ENCODE data around the gene NUDT16L1. TPM values are rescaled to one million over a fixed set of nuclear protein-coding genes. Genes with fewer than 3 reads are reported as not detected.

Gene NUDT16L1
- total RNA-seq, 1 donor = 15.4 TPM

DNA sequence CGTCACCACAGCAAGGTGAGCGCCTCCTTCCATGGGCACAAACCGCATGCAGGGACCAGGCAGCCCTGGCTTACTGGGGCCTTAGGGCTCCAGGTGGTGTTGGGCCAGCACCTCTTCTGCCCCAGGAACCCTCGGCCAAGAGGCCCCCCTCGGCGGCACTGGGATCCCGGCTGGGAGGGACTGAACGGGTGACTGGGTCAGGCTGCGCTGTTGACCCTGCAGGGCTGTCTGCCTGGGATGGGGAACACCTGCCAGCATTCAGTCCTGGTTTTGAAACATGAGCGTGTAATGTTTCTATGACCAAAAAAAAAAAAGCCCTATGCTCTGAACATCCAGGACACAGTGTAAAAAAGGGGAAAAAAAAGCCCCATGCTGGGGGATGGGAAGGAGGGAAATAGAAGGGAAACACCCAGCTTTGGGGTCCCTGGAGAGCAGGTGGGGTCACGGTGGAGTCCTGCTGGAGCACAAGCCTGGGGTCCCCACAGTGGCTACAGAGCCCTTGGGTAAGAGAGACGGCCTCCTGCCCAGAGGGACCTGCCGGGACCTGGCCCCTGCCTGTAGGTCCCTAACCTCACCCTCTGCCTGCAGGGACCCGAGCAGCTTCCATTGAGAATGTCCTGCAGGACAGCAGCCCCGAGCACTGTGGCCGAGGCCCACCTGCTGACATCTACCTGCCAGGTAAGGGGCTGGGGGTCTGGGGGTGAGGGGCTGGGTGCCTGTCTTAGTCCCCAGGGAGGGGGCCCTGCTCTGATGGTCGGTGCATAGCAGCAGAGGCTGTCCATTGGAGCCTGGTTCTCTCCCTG lies 9.9 kb upstream of the NUDT16L1 start:
- no peak for DNase-seq (ENCODE audit: low read depth)
- TF ChIP-seq, protein P1, sequence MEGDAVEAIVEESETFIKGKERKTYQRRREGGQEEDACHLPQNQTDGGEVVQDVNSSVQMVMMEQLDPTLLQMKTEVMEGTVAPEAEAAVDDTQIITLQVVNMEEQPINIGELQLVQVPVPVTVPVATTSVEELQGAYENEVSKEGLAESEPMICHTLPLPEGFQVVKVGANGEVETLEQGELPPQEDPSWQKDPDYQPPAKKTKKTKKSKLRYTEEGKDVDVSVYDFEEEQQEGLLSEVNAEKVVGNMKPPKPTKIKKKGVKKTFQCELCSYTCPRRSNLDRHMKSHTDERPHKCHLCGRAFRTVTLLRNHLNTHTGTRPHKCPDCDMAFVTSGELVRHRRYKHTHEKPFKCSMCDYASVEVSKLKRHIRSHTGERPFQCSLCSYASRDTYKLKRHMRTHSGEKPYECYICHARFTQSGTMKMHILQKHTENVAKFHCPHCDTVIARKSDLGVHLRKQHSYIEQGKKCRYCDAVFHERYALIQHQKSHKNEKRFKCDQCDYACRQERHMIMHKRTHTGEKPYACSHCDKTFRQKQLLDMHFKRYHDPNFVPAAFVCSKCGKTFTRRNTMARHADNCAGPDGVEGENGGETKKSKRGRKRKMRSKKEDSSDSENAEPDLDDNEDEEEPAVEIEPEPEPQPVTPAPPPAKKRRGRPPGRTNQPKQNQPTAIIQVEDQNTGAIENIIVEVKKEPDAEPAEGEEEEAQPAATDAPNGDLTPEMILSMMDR (IDR thresholded peaks at IDR 0.05; ENCODE audit: insufficient read depth, low read length) = no peak
- no peak overlapping the region for H3K4me3 ChIP-seq (ENCODE audit: low read depth, low read length)

DNA sequence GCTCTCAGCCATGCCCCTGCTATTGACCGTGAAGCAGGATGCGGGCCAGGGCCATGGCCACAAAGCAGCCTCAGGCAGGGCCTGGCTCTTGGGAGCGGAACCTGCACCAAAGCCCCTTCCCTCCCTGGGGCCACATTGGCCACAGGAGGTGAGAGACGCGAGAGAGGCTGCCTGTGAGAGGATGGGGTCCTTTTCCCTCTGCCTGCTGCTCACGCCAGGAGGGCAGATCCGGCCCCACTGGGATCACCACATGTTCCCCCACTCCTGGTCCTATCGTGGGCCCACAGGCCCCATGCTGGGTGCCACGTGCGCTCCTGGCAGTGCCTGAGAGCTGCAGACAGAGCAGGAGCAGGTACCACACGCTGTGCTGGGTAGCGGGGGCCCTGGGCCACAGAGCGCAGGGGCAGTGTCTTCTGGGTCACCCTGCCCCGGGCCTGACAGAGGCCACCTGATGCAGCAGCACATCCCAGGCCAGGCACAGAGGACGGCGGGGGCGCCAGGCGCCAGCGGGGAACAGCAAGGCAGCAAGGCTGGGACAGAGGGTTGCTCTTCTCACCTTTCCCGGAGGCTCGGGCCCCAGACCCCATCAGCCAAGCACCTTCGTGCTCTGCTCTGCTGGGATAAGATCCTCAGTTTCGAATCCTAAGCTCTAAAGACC lies 9.2 kb upstream of the NUDT16L1 start:
- TF ChIP-seq, protein P1 (IDR thresholded peaks at IDR 0.05; ENCODE audit: insufficient read depth, low read length) = no peak
- H3K4me3 ChIP-seq (ENCODE audit: low read depth, low read length) = no peak overlapping the region
- no peak for DNase-seq (ENCODE audit: low read depth)

DNA sequence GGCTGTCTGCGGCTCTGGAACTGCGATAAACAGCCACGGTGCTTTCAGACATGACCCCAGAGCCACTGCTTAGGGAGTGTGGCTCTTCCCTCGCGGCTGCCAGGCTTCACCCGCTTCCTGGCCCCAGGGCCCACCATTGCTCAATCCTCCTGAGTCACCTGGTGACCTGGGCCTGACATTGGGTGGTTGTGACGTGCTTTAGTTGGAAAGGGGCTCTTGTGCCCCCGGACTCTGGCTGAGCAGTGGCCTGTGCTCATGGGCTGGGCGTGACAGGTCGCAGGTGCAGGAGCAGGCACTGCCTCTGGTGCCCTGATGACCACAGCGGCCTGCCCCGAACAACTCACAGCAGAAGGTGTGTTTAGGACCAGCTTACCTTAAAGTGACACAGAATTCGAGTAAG lies 8.6 kb upstream of the NUDT16L1 start:
- no peak overlapping the region for H3K4me3 ChIP-seq (ENCODE audit: low read depth, low read length)
- no peak for DNase-seq (ENCODE audit: low read depth)
- TF ChIP-seq, protein P1 (IDR thresholded peaks at IDR 0.05; ENCODE audit: insufficient read depth, low read length) = no peak

DNA sequence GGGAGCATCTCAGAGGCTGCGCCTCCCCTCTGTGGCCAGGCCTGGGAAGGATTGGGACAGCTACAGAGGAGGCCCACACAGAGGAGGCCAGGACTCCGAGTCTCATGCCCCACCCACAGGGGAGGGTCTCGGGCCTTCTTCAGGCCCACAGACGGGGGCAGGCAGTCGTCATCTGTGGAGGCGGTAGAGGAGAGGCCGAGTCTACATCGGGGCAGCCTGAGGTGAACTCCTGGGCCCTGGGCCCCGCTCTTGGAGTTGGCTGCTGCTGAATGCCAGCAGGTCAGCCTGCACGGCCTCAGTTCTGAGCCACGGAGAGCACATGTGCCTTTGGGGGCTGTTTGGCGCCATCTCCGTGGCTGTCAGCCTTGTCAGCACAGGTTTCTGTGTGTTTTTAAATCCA lies 8.1 kb upstream of the NUDT16L1 start:
- DNase-seq (ENCODE audit: low read depth) = no peak
- TF ChIP-seq, protein P1 (IDR thresholded peaks at IDR 0.05; ENCODE audit: insufficient read depth, low read length) = no peak
- no peak overlapping the region for H3K4me3 ChIP-seq (ENCODE audit: low read depth, low read length)

DNA sequence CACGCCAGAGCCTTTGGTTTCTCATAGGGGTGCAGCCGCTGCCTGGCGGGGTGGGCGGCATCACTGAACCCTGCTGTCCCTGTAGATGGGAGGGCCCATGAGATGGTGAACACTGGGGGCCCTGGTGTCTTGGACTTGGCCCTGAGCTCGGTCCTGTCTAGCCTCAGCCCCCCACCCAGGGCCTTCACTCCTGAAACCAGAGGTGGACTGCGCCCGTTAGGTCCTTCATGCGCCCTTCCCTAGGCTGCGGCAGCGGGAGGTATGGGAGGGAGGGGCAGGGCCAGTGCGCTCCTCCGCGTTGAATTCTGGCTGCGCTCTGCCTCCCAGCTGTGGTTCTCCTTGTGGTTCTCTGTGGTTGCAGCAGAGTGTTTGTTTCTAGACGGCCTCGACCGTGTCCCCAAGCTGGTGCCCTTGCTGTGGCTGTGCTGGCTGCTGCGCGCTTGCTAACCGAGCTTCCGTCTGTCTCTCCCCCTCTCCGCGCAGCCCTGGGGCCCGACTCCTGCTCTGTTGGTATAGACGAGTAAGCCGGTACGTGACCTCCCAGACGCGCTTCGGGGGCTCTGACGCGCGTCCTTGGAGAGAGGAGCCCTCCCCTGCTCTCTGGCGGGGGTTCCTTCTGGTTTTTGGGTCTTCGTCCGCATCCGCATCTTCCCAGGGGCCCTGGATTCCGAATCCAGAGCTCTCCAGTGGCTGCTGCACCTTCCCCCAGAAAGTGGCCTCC lies 7.4 kb upstream of the NUDT16L1 start:
- TF ChIP-seq, protein P1 (IDR thresholded peaks at IDR 0.05; ENCODE audit: insufficient read depth, low read length) = no peak
- DNase-seq (ENCODE audit: low read depth) = no peak
- H3K4me3 ChIP-seq (ENCODE audit: low read depth, low read length) = no peak overlapping the region

DNA sequence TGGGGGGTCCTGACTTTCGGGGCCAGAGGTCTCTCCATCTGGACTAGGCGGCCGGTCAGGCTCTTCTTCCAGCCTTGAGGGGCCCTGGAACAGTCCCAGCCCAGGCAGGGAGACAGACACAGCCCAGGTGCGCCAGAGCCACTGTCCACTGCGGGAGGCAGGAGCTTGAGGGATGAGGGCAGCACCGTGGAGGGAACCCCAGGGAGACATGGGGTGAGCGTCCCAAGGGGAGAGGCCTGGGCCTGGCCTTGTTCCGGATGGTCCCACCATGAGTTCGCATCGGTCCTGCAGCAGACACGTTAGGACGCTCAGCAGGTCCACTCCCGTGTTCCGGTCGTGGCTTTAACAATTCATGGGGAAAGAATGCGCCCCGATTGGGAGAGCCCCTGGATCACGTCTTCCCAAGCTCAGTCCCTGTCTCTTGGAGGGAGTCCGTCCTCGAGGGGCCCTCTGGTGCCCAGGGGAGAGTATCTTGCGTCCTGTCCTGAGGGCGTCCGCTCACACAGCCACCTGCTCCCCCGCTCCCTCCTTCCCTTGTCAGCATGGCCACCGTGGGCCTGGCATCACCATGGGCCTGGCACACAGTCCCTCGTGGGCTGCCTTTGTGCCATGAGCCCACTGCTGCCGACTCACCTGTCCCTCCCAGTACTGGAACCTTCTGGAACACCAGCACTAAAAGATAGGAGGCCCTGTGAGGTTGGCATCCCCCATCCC lies 6.7 kb upstream of the NUDT16L1 start:
- TF ChIP-seq, protein P1 (IDR thresholded peaks at IDR 0.05; ENCODE audit: insufficient read depth, low read length) = no peak
- no peak overlapping the region for H3K4me3 ChIP-seq (ENCODE audit: low read depth, low read length)
- DNase-seq (ENCODE audit: low read depth) = no peak

Measured in fibroblast of the aortic adventitia (primary cell).